Activated CD4-positive, alpha-beta T cell treated with anti-CD3 and anti-CD28 coated beads, Interleukin-2, Interleukin-6, amounts not matched to agents 100 ng/mL and 50 ng/mL, durations not matched to agents 16 hours and 8 hours (primary cell): Measurements from ENCODE around the gene HELB.

Experiments used
- DNase-seq: peaks from one replicate; pipeline ENCODE4 v3.0.0-alpha.2; 2020

HELB gene

GRCh38 chr12:66301944-66302826 is at the start of gene HELB:
TSS of gene HELB (plus strand) at chr12:66302493. CDS start at chr12:66302604, 111 bp downstream.
- DNase-seq, result peak; percentile 99

- no peak for DNase-seq
These were observed 49.5 kb upstream of the HELB start for GRCh38 chr12:66252771-66253170.

GRCh38 chr12:66255737-66256136 is 46.6 kb upstream of the HELB start:
- no peak for DNase-seq

- DNase-seq, result no peak
These were observed 44.3 kb upstream of the HELB start for GRCh38 chr12:66258011-66258410.

- DNase-seq, result no peak
These were observed 39.6 kb upstream of the HELB start for GRCh38 chr12:66262737-66263136.

GRCh38 chr12:66268562-66268961 is 33.7 kb upstream of the HELB start:
- DNase-seq, result no peak

GRCh38 chr12:66269142-66269541 is 33.2 kb upstream of the HELB start:
- DNase-seq, result no peak

- peak; percentile 62 for DNase-seq
These were observed 32.4 kb upstream of the HELB start for GRCh38 chr12:66269757-66270383.

- DNase-seq, result no peak
These were observed 31.7 kb upstream of the HELB start for GRCh38 chr12:66270613-66271012.

- DNase-seq, result no peak
These were observed 29.6 kb upstream of the HELB start for GRCh38 chr12:66272650-66273049.

- DNase-seq, result no peak
These were observed 29.1 kb upstream of the HELB start for GRCh38 chr12:66273147-66273546.

GRCh38 chr12:66275040-66275439 is 27.3 kb upstream of the HELB start:
- DNase-seq, result peak; percentile 73

GRCh38 chr12:66279123-66279712 is 23.1 kb upstream of the HELB start:
- DNase-seq, result peak; percentile 37

GRCh38 chr12:66280561-66280960 is 21.7 kb upstream of the HELB start:
- no peak for DNase-seq

GRCh38 chr12:66282244-66282643 is 20.0 kb upstream of the HELB start:
- DNase-seq, result no peak

GRCh38 chr12:66287275-66287674 is 15.0 kb upstream of the HELB start:
- no peak for DNase-seq

GRCh38 chr12:66288121-66288520 is 14.2 kb upstream of the HELB start:
- DNase-seq, result peak; percentile 79

- no peak for DNase-seq
These were observed 12.8 kb upstream of the HELB start for GRCh38 chr12:66289485-66289884.

- peak; percentile 64 for DNase-seq
These were observed 11.5 kb upstream of the HELB start for GRCh38 chr12:66290716-66291200.

- DNase-seq, result no peak
These were observed 6.1 kb upstream of the HELB start for GRCh38 chr12:66296176-66296683.

GRCh38 chr12:66297080-66297479 is 5.2 kb upstream of the HELB start:
- DNase-seq, result no peak

- no peak for DNase-seq
These were observed 4.4 kb upstream of the HELB start for GRCh38 chr12:66297923-66298322.

GRCh38 chr12:66302827-66303169 is 505 bp downstream of the HELB start:
- DNase-seq, result no peak
